ENCODE data around the gene MVB12B. TPM values are rescaled to one million over a fixed set of nuclear protein-coding genes. Genes with fewer than 3 reads are reported as not detected.

Gene MVB12B
- total RNA-seq, 1 donor from 2014 or later = 28.5 TPM

- no peak for DNase-seq (ENCODE audit: low spot score in 2 of 2)
- FAIRE-seq = no peak
Measured at GRCh38 chr9:126439883-126440653, 113.4 kb downstream of the MVB12B start.

- peak; percentile 40 to 49 for DNase-seq (ENCODE audit: low spot score in 2 of 2)
- no peak for FAIRE-seq
Measured at GRCh38 chr9:126440940-126441339, 114.3 kb downstream of the MVB12B start.

GRCh38 chr9:126442636-126443035, 116.0 kb downstream of the MVB12B start:
- no peak for FAIRE-seq
- DNase-seq (ENCODE audit: low spot score in 2 of 2) = no peak

- no peak for FAIRE-seq
- DNase-seq (ENCODE audit: low spot score in 2 of 2) = no peak
Measured at GRCh38 chr9:126443144-126443543, 116.5 kb downstream of the MVB12B start.

- DNase-seq (ENCODE audit: low spot score in 2 of 2) = no peak
- no peak for FAIRE-seq
Measured at GRCh38 chr9:126448136-126448535, 121.5 kb downstream of the MVB12B start.

- no peak for DNase-seq (ENCODE audit: low spot score in 2 of 2)
- no peak for FAIRE-seq
Measured at GRCh38 chr9:126448865-126449577, 122.4 kb downstream of the MVB12B start.

- DNase-seq (ENCODE audit: low spot score in 2 of 2) = no peak
Measured at GRCh38 chr9:126449725-126450667, 123.4 kb downstream of the MVB12B start.

GRCh38 chr9:126450668-126451205, 124.1 kb downstream of the MVB12B start:
- no peak for DNase-seq (ENCODE audit: low spot score in 2 of 2)
- no peak for FAIRE-seq

More at GRCh38 chr9:126449725-126450667, 123.4 kb downstream of the MVB12B start:
- FAIRE-seq = no peak

GRCh38 chr9:126451316-126451885, 124.8 kb downstream of the MVB12B start:
- no peak for DNase-seq (ENCODE audit: low spot score in 2 of 2)
- FAIRE-seq = no peak

- DNase-seq (ENCODE audit: low spot score in 2 of 2) = no peak
- no peak for FAIRE-seq
Measured at GRCh38 chr9:126452106-126452505, 125.5 kb downstream of the MVB12B start.

- FAIRE-seq = no peak
- DNase-seq (ENCODE audit: low spot score in 2 of 2) = no peak
Measured at GRCh38 chr9:126453156-126453963, 126.7 kb downstream of the MVB12B start.

GRCh38 chr9:126454215-126454614, 127.6 kb downstream of the MVB12B start:
- no peak for DNase-seq (ENCODE audit: low spot score in 2 of 2)
- no peak for FAIRE-seq

- FAIRE-seq (no peak), DNase-seq (ENCODE audit: low spot score in 2 of 2) (no peak)
Measured at GRCh38 chr9:126454795-126455194, 128.2 kb downstream of the MVB12B start.

GRCh38 chr9:126456441-126457174, 130.0 kb downstream of the MVB12B start:
- DNase-seq (ENCODE audit: low spot score in 2 of 2) (no peak), FAIRE-seq (no peak)

GRCh38 chr9:126457175-126457547, 130.5 kb downstream of the MVB12B start:
- DNase-seq (ENCODE audit: low spot score in 2 of 2) = no peak
- no peak for FAIRE-seq

GRCh38 chr9:126457890-126458289, 131.3 kb downstream of the MVB12B start:
- FAIRE-seq (no peak), DNase-seq (ENCODE audit: low spot score in 2 of 2) (no peak)

- no peak for FAIRE-seq
- DNase-seq (ENCODE audit: low spot score in 2 of 2) = peak in 1 of 2 donors; percentile 36
Measured at GRCh38 chr9:126459126-126459525, 132.5 kb downstream of the MVB12B start.

GRCh38 chr9:126459546-126459945, 132.9 kb downstream of the MVB12B start:
- no peak for FAIRE-seq
- DNase-seq (ENCODE audit: low spot score in 2 of 2) = no peak

Measured in frontal cortex (tissue), 4 donors.